Right lobe of liver (tissue), 6 donors: ENCODE measurements around the gene LENEP. TPM values are rescaled to one million over a fixed set of nuclear protein-coding genes. Genes with fewer than 3 reads are reported as not detected.
A peak's percentile ranks its signal among the peaks of the same experiment; 100 is the strongest.
"Not testable (repeated sequence)": the region's sequence is repeated elsewhere in the genome, so short reads cannot be mapped to it uniquely, and the experiment has no call there.

Source experiments
- ATAC-seq, 4 donors: fragments of 200-7000 bp; cut with Tn5 transposase; one replicate each; pipeline ENCODE4 v1.9.1; 2020; ENCODE audit warnings: mild to moderate bottlenecking in 4 of 4, moderate library complexity in 4 of 4
- DNase-seq, 3 donors: peaks; one replicate each; pipeline ENCODE4 v3.0.0-alpha.2; 2020
- H3K27ac ChIP-seq, 3 donors: fragments of 200-600 bp; one replicate each; pipeline ENCODE4 v1.8.0; 2022
- H3K27me3 ChIP-seq, 2 donors: fragments of 200-600 bp; one replicate each; pipeline ENCODE4 v1.8.0; 2022
- H3K36me3 ChIP-seq, 4 donors: fragments of 200-600 bp; sonication (generic) in 1 of 4; one replicate each; pipeline versions ENCODE4 v1.5.1 to v1.8.0; 2017 to 2022; ENCODE audit warnings: control low read depth in 1 of 4
- H3K4me1 ChIP-seq, 4 donors: fragments of 200-600 bp; sonication (generic) in 1 of 4; one replicate each; pipeline versions ENCODE4 v1.5.1 to v1.8.0; 2017 to 2022; ENCODE audit warnings: control low read depth in 1 of 4
- H3K4me3 ChIP-seq, 3 donors: fragments of 200-600 bp; one replicate each; pipeline ENCODE4 v1.8.0; 2022
- H3K9me3 ChIP-seq, 4 donors: fragments of 200-600 bp; sonication (generic) in 1 of 4; one replicate each; pipeline versions ENCODE4 v1.5.1 to v1.8.0; 2017 to 2022; ENCODE audit warnings: control low read depth in 1 of 4
- POLR2A ChIP-seq: fragments of 450-650 bp; IDR thresholded peaks from one replicate; pipeline ENCODE4 v1.6.1; 2017; ENCODE audit warnings: antibody characterized with exemption, mild to moderate bottlenecking
- WGBS: methylation state at CpG from one replicate; pipeline ENCODE4 v1.1.6; 2018; ENCODE audit warnings: low coverage, low lambda C conversion rate; ENCODE audit not compliant: insufficient coverage; ENCODE audit errors: missing lambda C conversion rate; 5-methylcytosine and 5-hydroxymethylcytosine counted together
- intact Hi-C, 2 donors: fragments of 100-400 bp; cut with DNase I; formaldehyde crosslinking; loops; one replicate each; pipeline versions ENCODE4 v1.11.2 to v1.14.1; 2022
- total RNA-seq, 6 experiments: library from RNA; depleted of rRNA in 2 of 6; stranded (reverse); fragments of >200 nt in 2 of 6; fragmentation: NEBNext Ultra II Directional in 3 of 6; extraction: Animal tissue kit (Norgen Biotek cat#: 25700) in 3 of 6; gene quantifications; one replicate each; pipeline versions ENCODE4 v1.1.0 to v1.2.4, GENCODE V29; 2016 to 2023
- TF ChIP-seq, protein P1 (sequence below), 4 donors: fragments of 200-600 bp in 3 of 4; fragments of 450-650 bp in 1 of 4; IDR thresholded peaks; one replicate each; pipeline versions ENCODE4 v1.5.1 to v1.8.0; 2016 to 2022; ENCODE audit warnings: antibody characterized with exemption in 4 of 4, mild to moderate bottlenecking in 2 of 4
- donor health status: DM: no; HTN: yes; CAD: no.
- donor health status: DM: no; HTN: no; CAD: no.
- donor health status: DM: no; HTN: no; CAD: no.
- donor health status: DM: no; HTN: yes; CAD: no.
- donor health status: DM: no; HTN: yes; CAD: no.

Gene LENEP
- total RNA-seq, 6 experiments from 2014 or later: not detected

- Histone ChIP-seq H3K27ac (no peak overlapping the region), H3K9me3 (no peaks in the 10 kb centered on the region), H3K4me3 (no peak overlapping the region), H3K4me1 (peaks cover 0 to 10% (median 0%) of the 10 kb centered on the region in 4 donors), H3K27me3 (no peaks in the 10 kb centered on the region), H3K36me3 (peaks cover 0 to 9% (median 0%) of the 10 kb centered on the region in 4 donors)
- DNase-seq (no peak), ATAC-seq (peak in 1 of 4 donors; percentile 5)
- 79% methylated on average over 6 of the region's 14 CpGs for WGBS
- TF ChIP-seq, protein P1, sequence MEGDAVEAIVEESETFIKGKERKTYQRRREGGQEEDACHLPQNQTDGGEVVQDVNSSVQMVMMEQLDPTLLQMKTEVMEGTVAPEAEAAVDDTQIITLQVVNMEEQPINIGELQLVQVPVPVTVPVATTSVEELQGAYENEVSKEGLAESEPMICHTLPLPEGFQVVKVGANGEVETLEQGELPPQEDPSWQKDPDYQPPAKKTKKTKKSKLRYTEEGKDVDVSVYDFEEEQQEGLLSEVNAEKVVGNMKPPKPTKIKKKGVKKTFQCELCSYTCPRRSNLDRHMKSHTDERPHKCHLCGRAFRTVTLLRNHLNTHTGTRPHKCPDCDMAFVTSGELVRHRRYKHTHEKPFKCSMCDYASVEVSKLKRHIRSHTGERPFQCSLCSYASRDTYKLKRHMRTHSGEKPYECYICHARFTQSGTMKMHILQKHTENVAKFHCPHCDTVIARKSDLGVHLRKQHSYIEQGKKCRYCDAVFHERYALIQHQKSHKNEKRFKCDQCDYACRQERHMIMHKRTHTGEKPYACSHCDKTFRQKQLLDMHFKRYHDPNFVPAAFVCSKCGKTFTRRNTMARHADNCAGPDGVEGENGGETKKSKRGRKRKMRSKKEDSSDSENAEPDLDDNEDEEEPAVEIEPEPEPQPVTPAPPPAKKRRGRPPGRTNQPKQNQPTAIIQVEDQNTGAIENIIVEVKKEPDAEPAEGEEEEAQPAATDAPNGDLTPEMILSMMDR (IDR thresholded peaks at IDR 0.05): no peak
- TF ChIP-seq POLR2A: no peak
- intact Hi-C loops: no loop called here
Measured at GRCh38 chr1:154992721-154993571, 440 bp upstream of the LENEP start.

- WGBS: 82% methylated on average over 1 of the region's 1 CpG
- no peak for ATAC-seq
- Histone ChIP-seq H3K36me3 (peaks cover 0 to 5% (median 0%) of the 10 kb centered on the region in 4 donors), H3K9me3 (no peaks in the 10 kb centered on the region), H3K27ac (no peak overlapping the region), H3K4me1 (peaks cover 0 to 9% (median under 1%) of the 10 kb centered on the region in 4 donors), H3K27me3 (no peaks in the 10 kb centered on the region), H3K4me3 (no peak overlapping the region)
- TF ChIP-seq POLR2A: no peak
- TF ChIP-seq, protein P1 (IDR thresholded peaks at IDR 0.05): no peak
- DNase-seq: no peak
- intact Hi-C loops: no loop called here
Measured at GRCh38 chr1:154994269-154994587, 842 bp downstream of the LENEP start.

- peaks cover 0 to 12% (median 3%) of the 10 kb centered on the region in 4 donors for H3K4me1 ChIP-seq
- no peaks in the 10 kb centered on the region for H3K27me3 ChIP-seq
- H3K27ac ChIP-seq: no peak overlapping the region
- ATAC-seq (no peak), DNase-seq (no peak)
- intact Hi-C loops: no loop called here
- H3K9me3 ChIP-seq: no peaks in the 10 kb centered on the region
- H3K36me3 ChIP-seq: peaks cover 0 to 5% (median 0%) of the 10 kb centered on the region in 4 donors
- no peak overlapping the region for H3K4me3 ChIP-seq
- WGBS: no CpG with 5 or more reads among the region's 3 CpGs
- TF ChIP-seq, protein P1 (IDR thresholded peaks at IDR 0.05): no peak
- no peak for TF ChIP-seq POLR2A
Measured at GRCh38 chr1:154994591-154994990, 1.2 kb downstream of the LENEP start.

DNA sequence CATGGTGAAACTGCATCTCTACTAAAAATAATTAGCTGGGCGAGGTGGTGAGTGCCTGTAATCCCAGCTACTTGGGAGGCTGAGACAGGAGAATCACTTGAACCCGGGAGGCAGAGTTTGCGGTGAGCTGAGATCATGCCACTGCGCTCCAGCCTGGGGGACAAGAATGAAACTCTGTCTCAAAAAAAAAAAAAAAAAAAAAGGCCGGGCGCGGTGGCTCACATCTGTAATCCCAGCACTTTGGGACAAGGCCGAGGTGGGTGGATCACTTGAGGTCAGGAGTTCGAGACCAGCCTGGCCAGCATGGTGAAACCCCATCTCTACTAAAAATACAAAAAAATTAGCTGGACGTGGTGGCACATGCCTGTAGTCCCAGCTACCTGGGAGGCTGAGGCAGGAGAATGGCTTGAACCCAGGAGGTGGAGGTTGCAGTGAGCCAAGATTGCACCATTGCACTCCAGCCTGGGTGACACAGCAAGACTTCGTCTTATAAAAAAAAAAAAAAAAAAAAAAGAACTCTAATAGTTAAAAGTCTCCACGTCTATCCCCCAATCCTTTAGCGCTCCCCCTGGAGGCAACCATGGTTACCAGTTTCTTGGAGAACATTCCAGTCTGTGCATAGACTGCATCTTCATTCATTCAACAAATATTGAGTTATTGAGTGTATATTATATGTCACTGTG is 2.1 kb downstream of the LENEP start:
- H3K9me3 ChIP-seq, H3K27me3 ChIP-seq, intact Hi-C loops, H3K4me3 ChIP-seq, H3K36me3 ChIP-seq: not testable (repeated sequence)
- TF ChIP-seq, protein P1 (IDR thresholded peaks at IDR 0.05): peak; percentile 20 to 40 (median 32)
- Histone ChIP-seq H3K27ac (peak overlapping the region in 1 of 3 donors; percentile 56), H3K4me1 (peaks cover 0 to 19% (median 4%) of the 10 kb centered on the region in 4 donors)
- peak in 3 of 4 donors; percentile 41 to 49 (median 42) for ATAC-seq
- WGBS: 50% methylated on average over 7 of the region's 13 CpGs
- peak in 2 of 3 donors; percentile 47 to 64 for DNase-seq
